ENCODE data around the gene NPHS1.

NPHS1 gene

GRCh38 chr19:35813043-35813890 is 39.0 kb downstream of the NPHS1 start:
- no peak overlapping the region for H3K4me3 ChIP-seq (ENCODE audit: low read depth, low read length)
- no peak for DNase-seq (ENCODE audit: low read depth)
- in situ Hi-C loops (cut with HindIII; ENCODE audit: low sequenced_read_pairs), result no loop called here
- no peak for TF ChIP-seq CTCF (IDR thresholded peaks at IDR 0.05; ENCODE audit: low read depth, low read length, missing control alignments)

- in situ Hi-C loops (cut with HindIII; ENCODE audit: low sequenced_read_pairs), result no loop called here
- no peak for TF ChIP-seq CTCF (IDR thresholded peaks at IDR 0.05; ENCODE audit: low read depth, low read length, missing control alignments)
- no peak within 1 kb of the TSS for H3K4me3 ChIP-seq (ENCODE audit: low read depth, low read length)
- DNase-seq (ENCODE audit: low read depth), result no peak
These were observed 39.9 kb downstream of the NPHS1 start, which contains the start of gene PRODH2 for GRCh38 chr19:35812220-35813042. TSS of gene PRODH2 (minus strand) at chr19:35812845. CDS start at chr19:35812805, 40 bp downstream.

DNA sequence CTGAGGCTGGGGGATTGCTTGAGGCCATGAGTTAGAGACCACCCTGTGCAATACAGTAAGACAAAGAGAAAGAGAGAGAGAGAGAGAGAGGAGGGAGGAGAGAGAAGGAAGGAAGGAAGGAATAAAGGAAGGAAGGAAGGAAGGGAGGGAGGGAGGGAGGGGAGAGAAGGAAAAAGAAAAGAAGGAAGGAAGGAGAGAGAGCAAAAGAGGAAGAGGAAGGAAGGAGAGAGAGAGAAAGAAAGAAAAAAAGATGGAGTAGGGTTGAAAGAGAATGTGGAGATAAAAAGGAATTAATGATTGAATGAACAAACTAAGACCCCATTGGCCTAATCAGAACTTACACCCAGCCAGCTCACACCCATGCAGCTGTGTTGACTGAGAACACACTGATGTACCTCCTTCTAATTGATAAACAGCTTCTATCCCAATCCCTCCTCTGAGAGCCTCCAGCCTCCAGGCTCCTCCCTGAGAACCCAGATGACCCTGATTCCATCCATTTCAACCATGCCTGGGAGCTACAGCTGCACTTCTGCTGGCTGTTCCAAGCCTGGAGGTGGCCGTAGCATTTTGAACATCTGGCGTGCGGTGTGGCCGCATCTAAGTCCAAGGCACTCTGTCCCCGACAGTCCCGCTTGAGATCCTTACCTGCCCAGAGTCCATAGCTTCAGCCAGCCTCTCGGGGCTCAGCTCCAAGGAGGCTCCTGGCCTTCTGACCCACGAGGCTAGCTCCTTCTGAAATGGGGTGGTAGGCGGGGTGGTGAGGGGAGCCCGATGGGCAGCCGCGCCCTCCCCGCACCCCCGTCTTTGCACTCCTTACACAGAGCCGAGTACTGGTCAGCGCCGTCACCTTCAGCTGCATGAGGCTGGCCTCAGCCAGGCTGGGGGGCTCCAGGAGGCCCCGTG is 40.7 kb downstream of the NPHS1 start:
- no peak for TF ChIP-seq CTCF (IDR thresholded peaks at IDR 0.05; ENCODE audit: low read depth, low read length, missing control alignments)
- DNase-seq (ENCODE audit: low read depth), result no peak
- no peak overlapping the region for H3K4me3 ChIP-seq (ENCODE audit: low read depth, low read length)
- in situ Hi-C loops (cut with HindIII; ENCODE audit: low sequenced_read_pairs), result no loop called here

DNA sequence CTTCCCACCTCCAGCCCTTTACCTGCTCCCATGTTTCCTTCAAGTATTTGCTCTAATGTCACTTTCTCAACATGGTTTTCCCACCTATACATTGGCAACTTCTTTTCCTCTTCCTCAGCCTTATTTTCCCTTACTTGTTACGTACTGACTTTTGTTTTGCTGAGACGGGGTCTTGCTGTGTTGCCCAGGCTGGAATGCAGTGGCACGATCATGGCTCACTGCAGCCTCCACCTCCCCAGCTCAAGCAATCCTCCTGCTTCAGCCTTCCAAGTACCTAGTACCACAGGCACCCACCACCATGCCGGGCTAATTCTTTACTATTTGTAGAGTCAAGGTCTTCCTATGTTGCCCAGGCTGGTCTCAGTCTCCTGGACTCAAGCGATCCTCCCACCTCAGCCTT is 44.7 kb downstream of the NPHS1 start:
- no peak for TF ChIP-seq CTCF (IDR thresholded peaks at IDR 0.05; ENCODE audit: low read depth, low read length, missing control alignments)
- in situ Hi-C loops (cut with HindIII; ENCODE audit: low sequenced_read_pairs), result loop anchor here (10.0 kb wide), 1 partner anchor 157 kb away; no protein-coding TSS in a partner anchor
- no peak for DNase-seq (ENCODE audit: low read depth)
- H3K4me3 ChIP-seq (ENCODE audit: low read depth, low read length), result no peak overlapping the region

- H3K4me3 ChIP-seq (ENCODE audit: low read depth, low read length), result no peak overlapping the region
These were observed 45.7 kb downstream of the NPHS1 start for GRCh38 chr19:35806597-35806996.

More at GRCh38 chr19:35806597-35806996, 45.7 kb downstream of the NPHS1 start:
- DNase-seq (ENCODE audit: low read depth), result no peak
- TF ChIP-seq CTCF (IDR thresholded peaks at IDR 0.05; ENCODE audit: low read depth, low read length, missing control alignments), result no peak
- in situ Hi-C loops (cut with HindIII; ENCODE audit: low sequenced_read_pairs), result loop anchor here (10.0 kb wide), 1 partner anchor 158 kb away; no protein-coding TSS in a partner anchor
